NT2/D1 (cell line): ENCODE results near the gene GOPC.

Experiments
- YY1 ChIP-seq: IDR thresholded peaks from 2 replicates; pipeline ENCODE4 v1.6.1; 2011; ENCODE audit not compliant: insufficient read length, insufficient read depth
- ZNF274 ChIP-seq: IDR thresholded peaks from 2 replicates; pipeline ENCODE4 v1.6.1; 2011; ENCODE audit warnings: mild to moderate bottlenecking, low read depth, low read length

GRCh38 chr6:117540670-117541069, 61.6 kb downstream of the GOPC start:
- no peak for TF ChIP-seq ZNF274
- TF ChIP-seq YY1: no peak
